Astrocyte (in vitro differentiated cells and primary cell): ENCODE results near the gene ING5.

ENCODE experiments used
- EZH2 ChIP-seq: IDR thresholded peaks from 2 replicates; pipeline ENCODE4 v1.6.1; 2012; ENCODE audit warnings: mild to moderate bottlenecking, low read length, inconsistent platforms; ENCODE audit not compliant: insufficient read depth
- TF ChIP-seq, protein P1 (sequence below): IDR thresholded peaks from 2 replicates; pipeline ENCODE4 v1.5.1; 2011; ENCODE audit warnings: low read depth, mild to moderate bottlenecking, inconsistent platforms, low read length, moderate library complexity; ENCODE audit not compliant: insufficient read depth

- TF ChIP-seq, protein P1, sequence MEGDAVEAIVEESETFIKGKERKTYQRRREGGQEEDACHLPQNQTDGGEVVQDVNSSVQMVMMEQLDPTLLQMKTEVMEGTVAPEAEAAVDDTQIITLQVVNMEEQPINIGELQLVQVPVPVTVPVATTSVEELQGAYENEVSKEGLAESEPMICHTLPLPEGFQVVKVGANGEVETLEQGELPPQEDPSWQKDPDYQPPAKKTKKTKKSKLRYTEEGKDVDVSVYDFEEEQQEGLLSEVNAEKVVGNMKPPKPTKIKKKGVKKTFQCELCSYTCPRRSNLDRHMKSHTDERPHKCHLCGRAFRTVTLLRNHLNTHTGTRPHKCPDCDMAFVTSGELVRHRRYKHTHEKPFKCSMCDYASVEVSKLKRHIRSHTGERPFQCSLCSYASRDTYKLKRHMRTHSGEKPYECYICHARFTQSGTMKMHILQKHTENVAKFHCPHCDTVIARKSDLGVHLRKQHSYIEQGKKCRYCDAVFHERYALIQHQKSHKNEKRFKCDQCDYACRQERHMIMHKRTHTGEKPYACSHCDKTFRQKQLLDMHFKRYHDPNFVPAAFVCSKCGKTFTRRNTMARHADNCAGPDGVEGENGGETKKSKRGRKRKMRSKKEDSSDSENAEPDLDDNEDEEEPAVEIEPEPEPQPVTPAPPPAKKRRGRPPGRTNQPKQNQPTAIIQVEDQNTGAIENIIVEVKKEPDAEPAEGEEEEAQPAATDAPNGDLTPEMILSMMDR, result no peak
- TF ChIP-seq EZH2, result no peak
Observed at GRCh38 chr2:241751776-241752175, 49.9 kb downstream of the ING5 start.
